CD4-positive, alpha-beta T cell treated with Interleukin-21 for 1 hour (primary cell): ENCODE results near the gene KLC3.
A peak's percentile ranks its signal among the peaks of the same experiment; 100 is the strongest.

Experiments
- DNase-seq: peaks from one replicate; pipeline ENCODE4 v3.0.0-alpha.2; 2020

The KLC3 gene

DNA sequence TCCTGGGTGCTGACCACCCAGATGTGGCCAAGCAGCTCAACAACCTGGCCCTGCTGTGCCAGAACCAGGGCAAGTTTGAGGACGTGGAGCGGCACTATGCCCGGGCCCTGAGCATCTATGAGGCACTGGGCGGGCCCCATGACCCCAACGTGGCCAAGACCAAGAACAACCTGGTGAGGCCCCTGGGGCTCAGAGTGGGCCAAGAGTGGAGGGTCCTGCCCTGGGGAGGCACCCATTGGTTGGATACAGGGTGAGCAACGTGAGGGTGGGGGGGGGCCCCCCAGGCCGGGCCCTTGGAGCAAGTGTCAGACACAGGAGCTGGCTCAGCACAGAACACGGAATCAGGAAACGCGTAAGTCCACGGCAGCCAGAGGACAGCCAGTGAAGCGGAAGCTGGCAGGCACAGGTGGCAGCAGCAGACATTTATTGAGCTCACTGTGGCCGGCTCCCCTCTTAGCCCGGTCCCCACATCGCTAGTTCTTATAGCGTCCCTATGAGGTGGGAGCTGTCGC lies 8.9 kb downstream of the KLC3 start:
- no peak for DNase-seq

DNA sequence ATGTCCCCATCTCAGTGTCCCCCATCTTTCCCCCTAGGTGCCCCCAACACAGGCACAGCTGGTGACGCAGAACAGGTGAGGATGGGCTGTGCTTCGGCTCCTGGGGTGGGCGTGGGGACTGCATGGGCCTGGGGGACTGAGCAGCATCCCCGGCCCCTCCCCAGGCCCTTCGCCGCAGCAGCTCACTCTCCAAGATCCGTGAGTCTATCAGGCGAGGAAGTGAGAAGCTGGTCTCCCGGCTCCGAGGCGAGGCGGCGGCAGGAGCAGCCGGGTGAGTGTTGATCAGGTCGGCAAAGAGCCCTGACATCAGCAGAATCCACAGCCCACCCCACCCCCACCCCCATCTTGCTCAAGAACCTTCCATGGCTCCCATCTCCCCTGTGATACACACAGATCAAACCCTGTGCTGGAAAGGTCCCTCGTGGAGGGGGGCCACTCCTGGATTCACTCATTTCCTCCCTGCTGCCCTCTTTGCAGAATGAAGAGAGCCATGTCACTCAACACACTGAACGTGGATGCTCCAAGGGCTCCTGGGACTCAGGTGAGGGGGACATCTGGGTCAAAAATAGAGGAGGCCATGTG lies 10.0 kb downstream of the KLC3 start:
- no peak for DNase-seq

DNA sequence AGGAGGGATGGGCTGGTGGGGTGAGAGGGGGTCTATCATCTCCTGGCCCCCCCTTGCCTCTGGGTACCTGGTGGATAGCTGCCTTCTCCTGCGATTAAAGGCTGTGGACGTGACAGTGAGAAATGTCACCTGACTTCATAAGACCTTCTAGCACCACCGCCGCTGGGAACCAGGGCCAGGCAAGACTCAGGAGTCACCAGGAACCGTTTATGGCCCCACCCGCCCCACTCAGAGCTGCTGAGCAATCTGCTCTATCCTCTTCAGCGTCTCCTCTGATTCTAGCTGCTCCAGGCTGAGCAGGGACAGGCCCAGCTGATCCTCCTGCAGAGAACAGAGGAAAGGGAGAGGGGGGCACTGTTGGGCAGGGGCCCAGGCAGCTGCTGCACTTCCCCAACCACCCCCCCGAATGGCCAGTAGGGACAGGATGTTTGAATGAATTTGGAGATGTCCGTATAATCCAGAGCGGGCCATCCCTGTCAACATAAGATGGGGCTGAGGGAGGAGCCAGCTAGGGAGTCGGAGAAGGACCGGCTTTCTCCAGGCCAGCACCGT lies 10.9 kb downstream of the KLC3 start:
- DNase-seq, result no peak

DNA sequence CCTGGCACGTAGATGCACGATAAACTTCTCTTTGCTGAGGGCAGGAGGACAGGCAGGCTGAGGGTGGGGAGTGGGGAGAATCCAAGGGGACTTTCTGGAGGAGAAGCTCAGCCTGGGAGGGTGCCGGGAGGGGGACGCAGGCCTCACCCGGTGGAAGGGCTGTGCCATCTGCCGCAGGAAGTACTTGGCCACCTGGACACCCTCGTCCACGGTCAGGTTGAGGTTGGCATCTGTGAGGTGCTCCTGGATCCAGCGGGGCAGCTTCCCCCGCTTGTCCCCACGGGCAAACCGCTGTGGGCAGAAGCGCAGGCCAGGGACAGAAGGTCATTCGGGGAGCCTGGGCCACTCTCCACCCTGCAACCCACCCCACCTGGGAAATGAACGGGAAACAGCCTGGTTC lies 11.5 kb downstream of the KLC3 start:
- DNase-seq, result no peak

DNA sequence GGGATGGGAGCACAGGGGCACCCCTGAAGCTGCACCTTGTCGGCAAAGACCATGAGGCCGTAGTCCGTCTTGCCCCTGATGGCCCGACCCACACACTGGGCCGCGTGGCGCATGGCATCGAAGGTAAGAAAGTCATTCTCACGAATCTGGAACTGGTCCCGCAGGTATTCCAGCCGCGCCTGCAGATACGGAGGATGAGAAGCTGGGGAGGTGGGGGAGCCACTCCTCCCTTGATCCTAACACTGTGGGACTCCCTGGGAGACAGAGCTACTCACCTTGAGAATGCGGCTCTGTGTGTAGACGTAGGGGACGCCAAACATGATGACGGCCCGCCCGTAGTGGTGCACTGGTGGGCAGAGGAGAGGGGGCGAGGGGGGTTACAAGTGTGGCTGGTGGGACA lies 11.9 kb downstream of the KLC3 start:
- DNase-seq, result no peak

DNA sequence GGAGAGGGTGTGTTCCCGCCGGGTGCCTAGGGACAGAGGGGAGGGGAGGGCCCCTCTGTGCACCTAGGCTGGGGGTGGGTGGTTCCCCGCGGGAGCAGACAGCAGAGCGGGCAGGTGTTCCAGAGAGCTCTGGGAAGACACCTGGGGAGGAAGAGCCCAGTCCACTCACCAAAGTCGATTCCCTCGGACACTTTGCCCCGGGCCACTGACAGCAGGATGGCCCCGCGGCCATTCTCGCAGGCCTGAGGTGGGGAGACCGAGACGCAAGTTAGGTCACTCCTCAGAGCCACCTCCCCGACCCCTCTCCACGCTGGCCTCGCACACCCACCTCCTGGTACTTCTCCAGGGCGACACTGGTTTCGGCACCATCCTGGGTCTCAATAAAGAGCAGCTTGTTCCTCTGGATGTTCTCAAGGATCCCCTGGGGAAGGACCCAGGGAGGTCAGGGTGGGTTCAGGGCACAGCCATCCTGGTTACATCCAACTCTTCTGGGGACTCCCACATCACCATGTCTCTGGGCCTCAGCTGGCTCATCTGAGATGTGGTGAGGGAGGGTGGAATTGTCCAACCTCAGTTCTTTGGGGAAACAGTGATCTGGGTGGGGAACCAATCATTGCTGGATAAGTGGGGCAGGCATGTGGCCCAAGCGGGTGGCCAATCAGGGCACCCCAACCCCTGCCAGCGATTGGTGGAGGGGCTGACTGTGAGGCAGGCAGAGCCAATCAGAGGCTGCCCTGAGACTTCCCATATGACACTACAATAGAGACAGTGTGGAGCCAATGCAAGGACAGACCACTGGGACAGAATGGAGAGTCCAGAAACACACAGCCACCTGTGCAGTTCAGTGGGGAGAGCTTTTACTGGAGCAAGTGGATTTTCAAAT lies 12.6 kb downstream of the KLC3 start:
- no peak for DNase-seq

DNA sequence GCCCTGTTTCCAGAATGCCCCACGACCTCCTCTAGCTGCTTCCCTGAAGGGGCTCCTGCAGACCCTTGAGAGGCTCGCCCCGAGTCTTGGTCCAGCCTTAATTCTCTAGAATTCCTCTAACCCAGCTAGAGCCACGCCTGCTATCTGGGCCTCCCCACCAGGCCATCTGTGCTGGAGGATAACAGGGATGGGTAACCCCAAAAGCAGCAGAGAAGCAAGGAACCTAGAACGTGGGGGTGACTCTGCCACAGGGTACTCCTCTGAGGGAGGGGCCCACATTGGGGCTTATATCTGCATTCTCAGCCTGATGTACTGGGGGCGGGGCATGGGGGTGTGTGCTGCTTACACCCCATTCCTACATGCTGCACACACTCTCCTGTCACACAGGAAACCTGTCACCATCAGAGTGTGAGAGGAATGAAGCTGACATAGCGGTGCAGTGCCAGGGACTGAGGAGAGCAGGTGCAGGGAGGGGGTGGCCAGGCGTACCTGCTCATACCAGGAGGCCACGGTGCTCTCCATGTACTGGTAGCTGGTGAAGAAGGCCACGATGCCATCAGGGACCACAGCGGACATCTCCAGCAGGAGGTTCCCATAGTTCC lies 13.8 kb downstream of the KLC3 start:
- DNase-seq, result no peak

DNA sequence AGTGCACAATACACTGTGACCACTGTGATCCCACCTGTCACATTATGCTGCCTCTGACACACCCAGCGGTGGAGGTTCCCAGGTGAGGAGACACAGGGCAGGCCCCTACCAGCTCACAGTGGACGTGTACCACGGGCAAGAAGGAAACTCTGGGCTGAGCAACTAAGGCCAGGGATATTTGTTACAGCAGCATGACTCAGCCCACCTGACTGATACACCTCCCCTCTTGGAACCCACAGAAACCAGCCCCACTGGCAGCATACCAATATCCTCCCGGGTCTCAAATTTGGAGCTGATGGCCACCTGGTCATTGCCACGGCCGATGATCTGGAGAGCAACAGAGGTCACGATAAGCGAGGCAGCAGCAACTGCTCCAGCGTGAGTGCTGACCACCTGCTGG lies 14.9 kb downstream of the KLC3 start:
- no peak for DNase-seq

DNA sequence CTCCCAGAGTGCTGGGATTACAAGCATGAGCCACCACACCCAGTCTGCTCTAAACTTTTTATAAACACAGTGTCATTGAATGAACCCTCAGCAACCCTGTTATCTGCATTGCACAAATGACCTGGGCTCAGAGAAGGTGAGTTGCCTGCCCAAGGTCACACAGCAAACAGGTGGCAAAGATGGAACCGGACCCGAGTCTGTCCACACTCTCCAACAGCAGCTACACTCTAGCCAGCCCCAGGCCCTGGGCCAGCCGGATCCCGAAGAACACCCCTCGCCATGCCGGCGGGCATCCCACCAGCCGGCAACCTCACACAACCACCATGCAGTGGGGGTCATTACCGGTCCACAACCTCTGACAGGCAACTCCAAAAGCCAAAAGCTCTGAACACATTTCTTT lies 15.4 kb downstream of the KLC3 start:
- no peak for DNase-seq

DNA sequence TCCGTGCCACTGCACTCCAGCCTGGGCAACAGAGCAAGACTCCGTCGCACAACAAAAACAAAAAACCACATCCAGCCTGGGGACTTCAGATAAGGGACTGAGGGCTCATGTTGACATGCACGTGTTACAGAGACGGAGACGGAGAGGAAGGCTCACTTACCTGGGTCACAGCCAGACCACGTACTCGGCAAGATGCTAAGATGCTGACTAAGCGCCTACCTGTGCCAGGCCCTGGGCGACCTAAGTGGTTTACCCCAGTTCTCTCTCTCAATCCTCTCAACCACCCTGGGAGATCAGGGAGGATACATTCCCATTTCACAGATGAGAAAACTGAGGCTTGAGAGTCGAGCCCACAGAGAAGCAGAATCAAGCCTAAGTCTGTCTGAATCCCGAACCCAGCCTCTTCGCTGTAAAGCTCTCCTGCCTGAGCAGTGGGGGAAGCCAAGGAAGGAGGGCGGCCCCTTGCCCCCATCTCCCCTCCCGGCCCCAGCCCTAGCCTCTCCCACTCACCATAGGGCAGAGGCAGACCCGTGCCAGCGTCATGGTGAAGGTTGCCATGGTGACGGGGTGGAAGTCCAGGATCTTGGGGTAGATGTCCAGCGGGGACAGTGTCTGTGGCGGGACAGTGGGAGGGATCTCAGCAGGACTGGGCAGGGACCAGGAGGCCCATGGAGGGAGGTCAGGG lies 16.4 kb downstream of the KLC3 start:
- no peak for DNase-seq

DNA sequence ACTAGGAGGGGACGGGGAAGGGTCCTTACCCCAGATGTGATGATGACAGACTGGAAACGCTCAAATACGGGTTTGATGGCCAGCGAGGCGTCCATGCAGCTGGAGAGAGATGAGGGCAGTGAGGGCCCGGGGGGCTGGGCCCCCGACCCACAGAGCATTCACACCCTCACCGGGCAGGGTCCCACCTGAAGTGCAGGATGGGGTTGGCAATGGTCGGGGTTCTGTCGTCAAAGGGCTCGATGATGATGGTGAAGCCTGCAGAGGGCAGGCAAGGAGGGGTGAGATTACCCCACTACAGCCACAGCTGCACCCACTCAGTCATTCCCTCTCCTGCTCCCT lies 16.9 kb downstream of the KLC3 start:
- no peak for DNase-seq

DNA sequence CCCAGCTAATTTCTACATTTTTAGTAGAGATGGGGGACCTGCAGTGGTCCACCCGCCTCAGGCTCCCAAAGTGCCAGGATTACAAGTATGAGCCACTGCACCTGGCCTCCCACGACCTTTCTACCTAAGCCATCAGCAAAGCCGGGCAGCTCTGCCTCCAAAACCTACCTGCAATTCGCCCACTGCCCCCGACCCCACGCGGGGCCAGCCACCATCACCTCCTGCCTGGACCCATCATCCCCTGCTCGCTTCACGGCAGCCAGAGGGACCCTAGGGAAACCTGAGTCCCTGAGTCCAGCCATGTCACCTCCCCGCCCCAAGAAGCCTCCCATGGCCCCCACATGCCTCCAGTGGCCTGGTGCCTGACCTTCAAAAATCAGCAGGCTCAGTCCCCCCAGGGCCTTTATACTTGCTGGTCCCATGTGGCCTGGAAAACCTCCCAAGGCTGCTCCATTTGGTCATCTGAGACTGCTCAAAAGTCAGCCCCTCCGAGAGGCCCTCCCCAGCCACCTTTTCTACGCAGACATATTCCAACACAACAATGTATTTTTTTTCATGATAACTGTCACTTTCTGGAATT lies 17.8 kb downstream of the KLC3 start:
- no peak for DNase-seq

DNA sequence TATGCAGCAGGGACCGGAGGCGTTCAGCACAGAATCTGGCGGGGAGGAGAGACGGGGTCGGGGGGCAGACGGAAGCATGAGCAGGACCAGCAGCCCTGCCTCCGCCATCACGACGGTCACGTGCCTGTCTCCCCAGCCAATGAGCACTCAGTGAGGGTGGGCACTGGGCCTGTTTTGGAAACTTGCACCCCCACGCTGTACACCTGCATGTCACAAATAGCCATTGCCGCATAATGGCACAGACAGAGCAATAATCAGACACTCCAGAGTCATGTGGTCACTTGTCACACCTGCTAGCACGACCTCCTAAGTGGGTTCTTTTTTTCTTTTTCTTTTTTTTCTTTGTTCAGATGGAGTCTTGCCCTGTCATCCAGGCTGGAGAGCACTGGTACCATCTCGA lies 21.1 kb downstream of the KLC3 start:
- DNase-seq, result no peak

DNA sequence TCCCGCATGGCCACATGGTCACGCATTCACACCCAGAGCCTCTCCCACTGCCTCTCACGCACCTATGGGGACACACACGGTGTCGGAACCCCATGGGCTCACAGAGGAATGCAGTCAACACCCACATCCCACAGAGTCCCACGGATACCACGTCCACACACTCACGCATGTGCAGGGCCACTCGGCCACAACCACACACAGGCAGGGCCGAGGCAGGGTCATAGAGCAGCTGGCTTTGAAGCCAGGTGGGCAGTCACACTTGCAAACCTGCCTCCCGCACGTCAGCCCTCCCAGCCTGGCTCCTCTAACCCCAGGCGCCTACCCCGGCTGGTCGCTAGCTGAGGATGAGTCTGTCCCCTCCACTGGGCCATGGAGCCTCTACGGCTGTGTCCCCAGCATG lies 21.7 kb downstream of the KLC3 start:
- DNase-seq, result no peak

DNA sequence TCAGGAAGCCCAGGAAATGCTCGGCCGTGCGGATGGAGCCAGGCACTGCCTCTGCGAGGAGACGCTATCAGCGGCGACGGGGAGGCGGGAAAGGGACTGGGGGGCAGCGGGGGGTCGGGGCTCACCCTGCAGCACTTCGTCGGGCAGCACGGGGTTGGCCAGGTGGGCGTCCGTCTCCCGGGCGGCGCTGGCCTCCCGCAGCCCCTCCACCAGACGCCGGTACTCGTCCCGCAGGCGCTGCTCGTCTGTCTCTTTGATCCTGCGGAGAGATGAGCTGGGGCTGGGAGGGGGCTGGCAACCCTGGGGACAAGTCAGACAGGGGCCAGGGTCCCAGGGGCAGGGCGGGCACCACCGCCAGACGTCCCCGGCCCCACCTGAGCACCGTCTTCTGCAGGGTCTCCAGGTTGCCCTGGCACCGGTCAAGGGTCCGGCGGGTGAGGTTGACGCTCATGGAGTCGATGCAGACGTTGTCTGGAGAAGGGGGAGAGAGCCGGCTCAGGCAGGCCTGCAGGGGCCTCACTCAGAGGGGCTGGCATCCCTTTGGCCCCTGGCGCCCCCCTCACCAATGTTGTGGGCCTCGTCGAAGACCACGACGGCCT lies 23.4 kb downstream of the KLC3 start:
- no peak for DNase-seq

DNA sequence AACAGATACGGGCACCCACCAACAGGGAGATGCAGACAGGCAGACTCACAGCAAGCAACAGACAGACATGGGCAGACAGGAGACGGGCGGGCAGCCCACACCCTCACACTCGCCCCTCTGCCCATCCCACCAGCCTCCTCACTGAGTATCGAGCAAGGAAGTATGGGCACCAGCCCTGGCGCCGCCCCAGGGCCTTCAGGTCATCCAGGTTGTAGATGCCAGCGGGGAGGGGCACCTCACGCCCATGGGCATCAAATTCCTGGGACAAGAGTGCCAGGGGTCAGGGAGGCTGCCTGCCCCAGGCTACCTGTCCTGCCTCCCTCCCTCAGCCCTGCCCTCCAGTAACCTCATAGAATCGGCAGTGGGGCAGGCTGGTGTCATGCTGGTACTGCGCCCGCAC lies 24.1 kb downstream of the KLC3 start:
- DNase-seq, result no peak

DNA sequence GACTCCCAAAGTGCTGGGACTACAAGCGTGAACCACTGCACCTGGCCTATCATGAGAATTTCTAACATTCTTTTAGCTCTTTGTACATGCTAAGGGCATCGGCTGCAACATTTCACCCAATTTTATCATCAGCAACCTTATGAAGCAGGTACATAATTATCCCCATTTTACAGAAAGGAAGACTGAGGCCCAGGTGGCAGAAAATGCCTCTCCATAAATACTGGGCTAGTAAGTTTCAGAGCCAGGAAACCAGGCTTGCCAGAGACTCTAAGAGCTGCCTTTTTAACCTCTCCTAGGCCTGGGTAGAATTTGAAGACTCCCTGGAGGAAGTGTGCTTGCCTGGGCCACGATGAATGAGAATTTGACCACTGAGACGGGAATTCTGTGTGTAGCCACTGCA lies 27.6 kb downstream of the KLC3 start:
- no peak for DNase-seq

DNA sequence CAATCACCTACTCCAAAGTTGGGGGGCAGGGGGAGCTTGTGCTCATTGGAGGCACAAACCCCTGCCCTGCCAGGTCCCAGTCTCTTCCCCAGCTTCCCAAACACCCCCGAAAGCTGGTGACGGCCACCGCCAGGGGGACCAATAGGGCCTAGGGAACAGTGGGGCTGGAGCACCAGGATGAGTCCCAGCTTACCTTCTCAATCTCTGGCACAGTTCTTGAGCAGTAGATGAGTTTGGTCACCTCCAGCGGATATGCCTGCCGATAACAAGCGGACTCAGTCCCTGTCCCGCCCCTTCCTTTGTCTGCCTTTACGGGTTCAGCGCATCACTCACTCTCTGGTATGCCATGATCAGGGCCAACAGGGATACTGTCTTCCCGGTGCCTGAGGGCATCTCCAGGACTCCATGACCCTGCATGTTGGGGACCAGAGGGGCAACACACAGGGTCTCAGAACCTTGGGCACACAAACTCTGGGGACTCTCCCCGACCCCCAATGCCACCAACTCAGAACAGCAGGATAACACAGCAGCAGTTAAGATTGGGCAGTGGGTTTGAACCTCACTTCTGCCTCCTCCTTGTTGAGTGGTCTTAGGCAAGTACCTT lies 28.3 kb downstream of the KLC3 start:
- DNase-seq, result no peak

DNA sequence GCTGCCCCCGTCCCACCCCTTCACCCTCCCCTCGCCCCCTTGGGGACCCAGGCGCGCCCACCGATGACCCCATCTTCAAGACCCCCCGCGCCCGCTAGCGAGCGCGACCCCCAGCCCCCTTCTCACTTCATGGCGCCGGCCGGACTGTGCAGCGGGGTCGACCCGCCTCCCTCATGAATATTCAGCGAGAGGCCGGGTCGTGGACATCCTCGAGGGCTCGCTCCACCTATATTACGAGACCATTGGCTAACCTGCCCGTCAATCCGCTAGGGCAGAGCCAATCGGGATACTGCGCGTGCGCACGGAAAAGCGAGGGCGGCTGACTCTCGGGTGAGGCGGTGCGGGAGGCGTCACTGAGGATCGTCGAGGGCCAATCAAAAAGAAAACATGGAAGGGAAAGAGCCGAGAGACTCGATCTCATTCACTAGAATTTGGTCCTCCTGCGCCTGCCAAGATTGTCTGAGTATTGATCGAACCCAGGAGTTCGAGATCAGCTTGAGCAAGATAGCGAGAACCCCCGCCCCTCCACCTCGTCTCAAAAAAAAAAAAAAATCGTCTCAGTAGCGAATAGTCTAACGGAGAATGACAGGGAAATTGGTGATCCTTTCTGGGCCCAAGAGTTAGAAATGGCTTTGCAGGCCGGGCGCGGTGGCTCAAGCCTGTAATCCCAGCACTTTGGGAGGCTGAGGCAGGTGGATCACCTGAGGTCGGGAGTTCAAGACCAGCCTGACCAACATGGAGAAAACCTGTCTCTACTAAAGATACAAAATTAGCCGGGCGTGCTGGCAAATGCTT lies 30.1 kb downstream of the KLC3 start, which contains the start of gene ERCC2:
TSS of gene ERCC2 (minus strand) at position 164 of the 795 bp plus-strand sequence. CDS start at position 131, 33 bp downstream.
- DNase-seq, result peak; percentile 100

DNA sequence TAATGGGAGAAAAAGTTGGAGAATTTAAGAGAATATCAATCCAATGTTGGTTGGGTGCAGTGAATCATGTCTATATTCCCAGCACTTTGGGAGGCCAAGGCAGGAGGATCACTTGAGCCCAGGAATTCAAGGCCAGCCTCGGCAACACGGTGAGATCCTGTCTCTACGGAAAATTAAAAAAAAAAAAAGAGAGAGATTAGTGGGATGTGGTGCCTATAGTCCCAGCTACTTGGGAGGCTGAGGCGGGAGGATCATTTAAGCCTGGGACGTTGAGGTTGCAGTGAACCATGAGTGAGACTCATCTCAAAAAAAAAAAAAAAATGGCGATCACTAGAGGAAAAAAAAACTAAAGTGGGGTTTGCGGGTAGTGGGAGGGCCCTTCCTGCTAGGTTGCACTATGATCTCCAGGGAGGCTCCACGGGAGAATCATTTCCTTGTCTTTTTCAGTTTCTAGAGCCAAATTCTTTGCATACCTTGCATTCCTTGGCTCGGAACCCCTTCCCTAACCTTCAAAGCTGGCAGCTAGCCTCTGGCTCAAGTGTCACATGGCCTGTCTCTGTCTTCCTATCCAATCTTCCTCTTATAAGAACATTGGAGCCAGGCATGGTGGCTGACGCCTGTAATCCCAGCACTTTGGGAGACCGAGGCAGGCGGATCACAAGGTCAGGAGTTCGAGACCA lies 35.6 kb downstream of the KLC3 start:
- no peak for DNase-seq
